Measurements from ENCODE around the gene TRAF1.

Gene TRAF1

GRCh38 chr9:120916991-120917880 is 9.4 kb downstream of the TRAF1 start:
- Histone ChIP-seq H3K36me3 (replicated peaks; ENCODE audit: low read depth, low read length) (peaks cover 72% of the 10 kb centered on the region), H3K4me3 (ENCODE audit: low read length) (no peak overlapping the region), H3K4me1 (ENCODE audit: low read length) (peaks cover 56% of the 10 kb centered on the region), H3K4me2 (ENCODE audit: low read length) (no peak overlapping the region), H3K9me3 (ENCODE audit: insufficient read depth, low read length) (no peaks in the 10 kb centered on the region), H3K27ac (ENCODE audit: low read length) (peak overlapping the region; percentile 17; the same call in 1 of the 2 replicates), H3K27me3 (ENCODE audit: low read depth, low read length) (no peaks in the 10 kb centered on the region), H4K20me1 (ENCODE audit: insufficient read depth, low read length) (peaks cover 3% of the 10 kb centered on the region; the same call in 1 of the 2 replicates), H3K9ac (ENCODE audit: low read length) (no peak overlapping the region), H3K79me2 (ENCODE audit: low read length) (peaks cover 79% of the 10 kb centered on the region), H2AFZ (ENCODE audit: low read depth, low read length) (no peak overlapping the region)
- TF ChIP-seq EZH2phosphoT487 (IDR thresholded peaks at IDR 0.05; ENCODE audit: low read depth) (no peak), CTCF (IDR thresholded peaks at IDR 0.05; ENCODE audit: low read depth, low read length) (no peak)

- peaks cover 49% of the 10 kb centered on the region for H3K4me1 ChIP-seq (ENCODE audit: low read length)
- H3K9me3 ChIP-seq (ENCODE audit: insufficient read depth, low read length): no peaks in the 10 kb centered on the region
- no peak overlapping the region for H3K4me3 ChIP-seq (ENCODE audit: low read length)
- no peak for TF ChIP-seq EZH2phosphoT487 (IDR thresholded peaks at IDR 0.05; ENCODE audit: low read depth)
- no peak for TF ChIP-seq CTCF (IDR thresholded peaks at IDR 0.05; ENCODE audit: low read depth, low read length)
- H4K20me1 ChIP-seq (ENCODE audit: insufficient read depth, low read length): peaks cover 3% of the 10 kb centered on the region; the same call in 1 of the 2 replicates
- H3K9ac ChIP-seq (ENCODE audit: low read length): no peak overlapping the region
- H2AFZ ChIP-seq (ENCODE audit: low read depth, low read length): no peak overlapping the region
- peaks cover 72% of the 10 kb centered on the region for H3K79me2 ChIP-seq (ENCODE audit: low read length)
- H3K27me3 ChIP-seq (ENCODE audit: low read depth, low read length): no peaks in the 10 kb centered on the region
- peaks cover 77% of the 10 kb centered on the region for H3K36me3 ChIP-seq (replicated peaks; ENCODE audit: low read depth, low read length)
- no peak overlapping the region for H3K4me2 ChIP-seq (ENCODE audit: low read length)
- H3K27ac ChIP-seq (ENCODE audit: low read length): peak overlapping the region; percentile 17; the same call in 1 of the 2 replicates
Observed at GRCh38 chr9:120916588-120916987, 10.0 kb downstream of the TRAF1 start.

GRCh38 chr9:120915854-120916470 is 10.6 kb downstream of the TRAF1 start:
- Histone ChIP-seq H3K4me2 (ENCODE audit: low read length) (no peak overlapping the region), H3K79me2 (ENCODE audit: low read length) (peaks cover 66% of the 10 kb centered on the region), H3K4me1 (ENCODE audit: low read length) (peaks cover 44% of the 10 kb centered on the region), H3K4me3 (ENCODE audit: low read length) (no peak overlapping the region), H3K9me3 (ENCODE audit: insufficient read depth, low read length) (no peaks in the 10 kb centered on the region), H3K9ac (ENCODE audit: low read length) (no peak overlapping the region), H3K27ac (ENCODE audit: low read length) (peak overlapping the region; percentile 30; the same call in 1 of the 2 replicates), H4K20me1 (ENCODE audit: insufficient read depth, low read length) (peaks cover 3% of the 10 kb centered on the region; the same call in 1 of the 2 replicates), H3K36me3 (replicated peaks; ENCODE audit: low read depth, low read length) (peaks cover 83% of the 10 kb centered on the region), H3K27me3 (ENCODE audit: low read depth, low read length) (no peaks in the 10 kb centered on the region), H2AFZ (ENCODE audit: low read depth, low read length) (no peak overlapping the region)
- TF ChIP-seq CTCF (IDR thresholded peaks at IDR 0.05; ENCODE audit: low read depth, low read length) (no peak), EZH2phosphoT487 (IDR thresholded peaks at IDR 0.05; ENCODE audit: low read depth) (no peak)

- no peak for TF ChIP-seq CTCF (IDR thresholded peaks at IDR 0.05; ENCODE audit: low read depth, low read length)
- no peak for TF ChIP-seq EZH2phosphoT487 (IDR thresholded peaks at IDR 0.05; ENCODE audit: low read depth)
- Histone ChIP-seq H3K27me3 (ENCODE audit: low read depth, low read length) (no peaks in the 10 kb centered on the region), H3K27ac (ENCODE audit: low read length) (no peak overlapping the region), H3K79me2 (ENCODE audit: low read length) (peaks cover 56% of the 10 kb centered on the region), H2AFZ (ENCODE audit: low read depth, low read length) (no peak overlapping the region), H3K4me2 (ENCODE audit: low read length) (no peak overlapping the region), H3K4me3 (ENCODE audit: low read length) (no peak overlapping the region), H3K9ac (ENCODE audit: low read length) (no peak overlapping the region), H4K20me1 (ENCODE audit: insufficient read depth, low read length) (peaks cover 3% of the 10 kb centered on the region; the same call in 1 of the 2 replicates), H3K4me1 (ENCODE audit: low read length) (peaks cover 40% of the 10 kb centered on the region), H3K36me3 (replicated peaks; ENCODE audit: low read depth, low read length) (peaks cover 86% of the 10 kb centered on the region), H3K9me3 (ENCODE audit: insufficient read depth, low read length) (no peaks in the 10 kb centered on the region)
Observed at GRCh38 chr9:120914953-120915352, 11.6 kb downstream of the TRAF1 start.
